HL-60 (cell line): Measurements from ENCODE around the gene RCC2.

ENCODE experiments used
- DNase-seq, 2 experiments: peaks; one replicate each; pipeline ENCODE4 v3.0.0-alpha.2; 2010 to 2020; ENCODE audit warnings: low read depth in 1 of 2, low spot score in 1 of 2
- H3K27ac ChIP-seq: fragments of 250-450 bp; sonication (Bioruptor Pico); replicated peaks from 2 replicates; pipeline ENCODE4 v1.5.1; 2020; ENCODE audit warnings: mild to moderate bottlenecking, moderate library complexity
- H3K27me3 ChIP-seq: fragments of 250-450 bp; sonication (Bioruptor Pico); 2 replicates; pipeline ENCODE4 v1.5.1; 2021; ENCODE audit warnings: mild to moderate bottlenecking, moderate library complexity; ENCODE audit not compliant: insufficient read depth, poor library complexity, severe bottlenecking
- H3K4me3 ChIP-seq: replicated peaks from 2 replicates; pipeline ENCODE4 v1.5.1; 2011; ENCODE audit warnings: mild to moderate bottlenecking, control low read depth, low read length; ENCODE audit not compliant: insufficient read depth
- CTCF ChIP-seq: IDR thresholded peaks from one replicate; pipeline ENCODE4 v1.5.1; 2011; ENCODE audit warnings: low read length, control low read depth, inconsistent platforms; ENCODE audit not compliant: insufficient read depth
- GABPA ChIP-seq: IDR thresholded peaks from 2 replicates; pipeline ENCODE4 v1.6.1; 2012; ENCODE audit warnings: low read depth
- POLR2AphosphoS5 ChIP-seq: IDR thresholded peaks from 2 replicates; pipeline ENCODE4 v1.6.1; 2012; ENCODE audit warnings: low read depth
- SPI1 ChIP-seq: IDR thresholded peaks from 2 replicates; pipeline ENCODE4 v1.6.1; 2012; ENCODE audit warnings: low read depth, mild to moderate bottlenecking, borderline replicate concordance
- TF ChIP-seq, protein P1 (sequence below): IDR thresholded peaks from 2 replicates; pipeline ENCODE4 v1.6.1; 2012; ENCODE audit warnings: low read depth; ENCODE audit not compliant: insufficient replicate concordance

Gene RCC2

GRCh38 chr1:17358557-17358956 is 80.9 kb downstream of the RCC2 start:
- TF ChIP-seq CTCF (no peak), GABPA (no peak), SPI1 (no peak), POLR2AphosphoS5 (no peak)
- TF ChIP-seq, protein P1, sequence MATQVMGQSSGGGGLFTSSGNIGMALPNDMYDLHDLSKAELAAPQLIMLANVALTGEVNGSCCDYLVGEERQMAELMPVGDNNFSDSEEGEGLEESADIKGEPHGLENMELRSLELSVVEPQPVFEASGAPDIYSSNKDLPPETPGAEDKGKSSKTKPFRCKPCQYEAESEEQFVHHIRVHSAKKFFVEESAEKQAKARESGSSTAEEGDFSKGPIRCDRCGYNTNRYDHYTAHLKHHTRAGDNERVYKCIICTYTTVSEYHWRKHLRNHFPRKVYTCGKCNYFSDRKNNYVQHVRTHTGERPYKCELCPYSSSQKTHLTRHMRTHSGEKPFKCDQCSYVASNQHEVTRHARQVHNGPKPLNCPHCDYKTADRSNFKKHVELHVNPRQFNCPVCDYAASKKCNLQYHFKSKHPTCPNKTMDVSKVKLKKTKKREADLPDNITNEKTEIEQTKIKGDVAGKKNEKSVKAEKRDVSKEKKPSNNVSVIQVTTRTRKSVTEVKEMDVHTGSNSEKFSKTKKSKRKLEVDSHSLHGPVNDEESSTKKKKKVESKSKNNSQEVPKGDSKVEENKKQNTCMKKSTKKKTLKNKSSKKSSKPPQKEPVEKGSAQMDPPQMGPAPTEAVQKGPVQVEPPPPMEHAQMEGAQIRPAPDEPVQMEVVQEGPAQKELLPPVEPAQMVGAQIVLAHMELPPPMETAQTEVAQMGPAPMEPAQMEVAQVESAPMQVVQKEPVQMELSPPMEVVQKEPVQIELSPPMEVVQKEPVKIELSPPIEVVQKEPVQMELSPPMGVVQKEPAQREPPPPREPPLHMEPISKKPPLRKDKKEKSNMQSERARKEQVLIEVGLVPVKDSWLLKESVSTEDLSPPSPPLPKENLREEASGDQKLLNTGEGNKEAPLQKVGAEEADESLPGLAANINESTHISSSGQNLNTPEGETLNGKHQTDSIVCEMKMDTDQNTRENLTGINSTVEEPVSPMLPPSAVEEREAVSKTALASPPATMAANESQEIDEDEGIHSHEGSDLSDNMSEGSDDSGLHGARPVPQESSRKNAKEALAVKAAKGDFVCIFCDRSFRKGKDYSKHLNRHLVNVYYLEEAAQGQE, result no peak
- no peak for DNase-seq
- Histone ChIP-seq H3K27me3 (no peaks in the 10 kb centered on the region), H3K27ac (no peak overlapping the region), H3K4me3 (no peak overlapping the region)
